HepG2 (cell line): Measurements from ENCODE around the gene C11orf68. TPM values are rescaled to one million over a fixed set of nuclear protein-coding genes. Genes with fewer than 3 reads are reported as not detected.

Experiments used
- ARHGAP35 ChIP-seq: sonication (generic); formaldehyde crosslinking; IDR thresholded peaks from 2 replicates; pipeline ENCODE4 v1.9.0; 2022; ENCODE audit warnings: mild to moderate bottlenecking, inconsistent platforms, moderate library complexity, missing genetic modification reagents, borderline replicate concordance
- GLI4 ChIP-seq: sonication (generic); formaldehyde crosslinking; IDR thresholded peaks from 2 replicates; pipeline ENCODE4 v1.5.1; 2020; ENCODE audit warnings: missing genetic modification reagents, mild to moderate bottlenecking, moderate library complexity, borderline replicate concordance
- MAF1 ChIP-seq: sonication (generic); formaldehyde crosslinking; IDR thresholded peaks from 2 replicates; pipeline ENCODE4 v1.5.0; 2020; ENCODE audit warnings: missing genetic modification reagents, borderline replicate concordance
- MTA1 ChIP-seq: sonication (generic); formaldehyde crosslinking; IDR thresholded peaks from 2 replicates; pipeline ENCODE4 v1.4.0; 2020; ENCODE audit warnings: missing genetic modification reagents, mild to moderate bottlenecking, borderline replicate concordance
- NFATC3 ChIP-seq: sonication (generic); formaldehyde crosslinking; IDR thresholded peaks from 2 replicates; pipeline ENCODE4 v1.5.1; 2020; ENCODE audit warnings: mild to moderate bottlenecking, missing genetic modification reagents
- NFIB ChIP-seq: sonication (generic); formaldehyde crosslinking; IDR thresholded peaks from 2 replicates; pipeline ENCODE4 v1.9.0; 2021; ENCODE audit warnings: missing genetic modification reagents, mild to moderate bottlenecking, borderline replicate concordance
- PAF1 ChIP-seq: IDR thresholded peaks from 2 replicates; pipeline ENCODE4 v1.6.1; 2016; ENCODE audit warnings: missing genetic modification reagents, missing compliant biosample characterization
- RAD21 ChIP-seq: fragments of 450-650 bp; formaldehyde crosslinking; IDR thresholded peaks from 2 replicates; pipeline ENCODE4 v1.5.0; 2020; ENCODE audit warnings: mild to moderate bottlenecking
- RNF2 ChIP-seq: fragments of 450-650 bp; conservative IDR thresholded peaks from 2 replicates; pipeline ENCODE4 v1.6.1; 2016; ENCODE audit warnings: low read depth
- SETDB1 ChIP-seq: sonication (generic); formaldehyde crosslinking; IDR thresholded peaks from 2 replicates; pipeline ENCODE4 v1.5.1; 2020; ENCODE audit warnings: missing genetic modification reagents, mild to moderate bottlenecking, borderline replicate concordance
- SIX4 ChIP-seq: sonication (generic); formaldehyde crosslinking; IDR thresholded peaks from 2 replicates; pipeline ENCODE4 v1.4.0; 2020; ENCODE audit warnings: missing genetic modification reagents
- SNAPC2 ChIP-seq: sonication (generic); formaldehyde crosslinking; IDR thresholded peaks from 2 replicates; pipeline ENCODE4 v1.8.1; 2022; ENCODE audit warnings: mild to moderate bottlenecking, missing genetic modification reagents
- SPEN ChIP-seq: sonication (generic); formaldehyde crosslinking; IDR thresholded peaks from 2 replicates; pipeline ENCODE4 v1.5.1; 2020; ENCODE audit warnings: low read depth, mild to moderate bottlenecking, missing genetic modification reagents
- TGIF2 ChIP-seq: IDR thresholded peaks from 2 replicates; pipeline ENCODE4 v1.6.1; 2016; ENCODE audit warnings: control low read depth, missing compliant biosample characterization
- YY1 ChIP-seq: IDR thresholded peaks from 2 replicates; pipeline ENCODE4 v1.6.1; 2011; ENCODE audit warnings: low read length, low read depth, moderate library complexity, mild to moderate bottlenecking; ENCODE audit not compliant: insufficient read depth, insufficient replicate concordance
- ZNF274 ChIP-seq: sonication (generic); formaldehyde crosslinking; IDR thresholded peaks from 2 replicates; pipeline ENCODE4 v1.5.1; 2020; ENCODE audit warnings: mild to moderate bottlenecking, missing genetic modification reagents
- ZNF451 ChIP-seq: sonication (generic); formaldehyde crosslinking; IDR thresholded peaks from 2 replicates; pipeline ENCODE4 v1.5.0; 2020; ENCODE audit warnings: mild to moderate bottlenecking, missing genetic modification reagents
- ZNF484 ChIP-seq: sonication (generic); formaldehyde crosslinking; IDR thresholded peaks from 2 replicates; pipeline ENCODE4 v1.5.1; 2020; ENCODE audit warnings: mild to moderate bottlenecking, low read depth, missing genetic modification reagents, borderline replicate concordance
- ZNF530 ChIP-seq: sonication (generic); formaldehyde crosslinking; IDR thresholded peaks from 2 replicates; pipeline ENCODE4 v1.5.0; 2020; ENCODE audit warnings: low read depth, mild to moderate bottlenecking, missing genetic modification reagents
- ZNF737 ChIP-seq: sonication (generic); formaldehyde crosslinking; IDR thresholded peaks from 2 replicates; pipeline ENCODE4 v1.5.0; 2020; ENCODE audit warnings: missing genetic modification reagents, mild to moderate bottlenecking, borderline replicate concordance
- ZNF749 ChIP-seq: sonication (generic); formaldehyde crosslinking; IDR thresholded peaks from 2 replicates; pipeline ENCODE4 v1.8.0; 2022; ENCODE audit warnings: mild to moderate bottlenecking, missing genetic modification reagents, moderate library complexity, borderline replicate concordance
- ZNF75D ChIP-seq: sonication (generic); formaldehyde crosslinking; IDR thresholded peaks from 2 replicates; pipeline ENCODE4 v1.8.1; 2023; ENCODE audit warnings: missing genetic modification reagents, mild to moderate bottlenecking, borderline replicate concordance
- ZNF792 ChIP-seq: IDR thresholded peaks from 2 replicates; pipeline ENCODE4 v1.6.1; 2016
- polyA plus RNA-seq, 8 experiments: library from polyadenylated mRNA; depleted of rRNA in 3 of 8; stranded (reverse) in 7 of 8; unstranded in 1 of 8; fragments of >200 nt; fragmentation: Illumina TruSeq in 4 of 8; extraction: Trizol in 4 of 8; gene quantifications; 2 replicates each; pipeline versions ENCODE4 v1.2.1 to v1.2.3, GENCODE V29; 2011 to 2016; ENCODE audit warnings: low read depth in 4 of 8, missing spikeins in 1 of 8, mixed read lengths in 1 of 8; ENCODE audit not compliant: insufficient read depth in 1 of 8
- total RNA-seq, 5 experiments: library from RNA; depleted of rRNA; stranded (reverse); fragments of >200 nt; fragmentation: Illumina TruSeq; extraction: Trizol; gene quantifications; 2 replicates each; pipeline ENCODE4 v1.2.3, GENCODE V29; 2016; ENCODE audit warnings: low read depth in 1 of 5
- TF ChIP-seq, protein P1 (sequence below): sonication (generic); formaldehyde crosslinking; IDR thresholded peaks from 2 replicates; pipeline ENCODE4 v1.8.0; 2022; ENCODE audit warnings: mild to moderate bottlenecking, missing genetic modification reagents; ENCODE audit not compliant: insufficient replicate concordance
- TF ChIP-seq, protein P2 (sequence below): sonication (generic); formaldehyde crosslinking; IDR thresholded peaks from 2 replicates; pipeline ENCODE4 v1.5.0; 2020; ENCODE audit warnings: mild to moderate bottlenecking, missing genetic modification reagents, borderline replicate concordance

Gene C11orf68
- total and polyA plus RNA-seq, 2 of the 13 experiments (the other 11 are each of a cell fraction or from before 2014, with no cell fraction given) = 8.4 to 28.3 TPM

DNA sequence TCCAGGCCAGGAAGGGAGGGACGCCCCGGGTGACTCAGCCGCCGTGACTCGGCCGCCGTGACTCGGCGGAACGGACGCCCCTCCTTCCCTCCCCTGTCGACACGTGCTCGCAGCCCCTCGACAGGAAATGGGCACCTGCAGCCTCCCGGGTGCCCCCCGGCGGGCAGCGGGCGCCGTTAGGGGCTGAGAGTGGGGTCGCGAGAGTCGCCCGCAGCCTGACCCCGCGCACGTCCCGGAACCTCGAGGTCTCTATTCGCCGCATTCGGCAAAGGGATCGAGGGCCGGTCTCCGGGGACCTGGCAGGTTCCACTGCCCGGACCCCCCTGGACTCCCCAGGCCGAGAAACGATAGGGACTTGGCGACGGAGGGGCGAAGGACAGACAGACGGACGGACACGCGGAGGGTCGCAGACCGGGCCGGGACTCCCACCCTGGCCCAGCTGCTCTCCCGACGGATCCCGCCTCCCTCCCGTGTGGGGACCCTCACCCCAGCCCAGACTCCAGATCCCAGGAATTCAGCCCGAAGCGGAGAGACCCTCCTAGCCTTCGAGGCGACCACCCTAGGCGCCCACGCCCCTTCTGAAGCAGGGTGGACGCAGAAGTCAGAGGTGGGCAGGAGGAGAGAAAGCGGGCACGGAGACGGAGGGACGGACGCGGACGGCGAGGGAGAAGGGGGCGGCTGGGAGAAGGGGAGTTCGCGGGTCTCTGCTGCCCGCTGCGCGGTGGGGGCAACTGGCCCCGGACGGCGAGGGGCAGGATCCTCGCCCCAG lies 19.3 kb downstream of the C11orf68 start (continued):
- TF ChIP-seq TGIF2 (no peak; the same call in 1 of the 2 replicates), RAD21 (peak; percentile 42), ZNF484 (CRISPR knock-in tag) (no peak), SPEN (CRISPR knock-in tag) (peak; percentile 73; the same call in 1 of the 2 replicates), PAF1 (no peak), NFATC3 (CRISPR knock-in tag) (no peak), ARHGAP35 (peak; percentile 93; the same call in 1 of the 2 replicates), SETDB1 (CRISPR knock-in tag) (no peak), YY1 (peak; percentile 48), ZNF737 (CRISPR knock-in tag) (no peak), ZNF75D (CRISPR knock-in tag) (peak; percentile 61; the same call in 1 of the 2 replicates), SNAPC2 (CRISPR knock-in tag) (0 out of 2 replicates have a peak, but pooled peaks have one; percentile 52), GLI4 (CRISPR knock-in tag) (peak; percentile 77; the same call in 1 of the 2 replicates), ZNF792 (no peak), SIX4 (CRISPR knock-in tag) (no peak), ZNF749 (peak; percentile 53; the same call in 1 of the 2 replicates), ZNF451 (CRISPR knock-in tag) (0 out of 2 replicates have a peak, but pooled peaks have one; percentile 40), MAF1 (CRISPR knock-in tag) (0 out of 2 replicates have a peak, but pooled peaks have one; percentile 43), MTA1 (CRISPR knock-in tag) (peak; percentile 59; the same call in 1 of the 2 replicates), RNF2 (peak; percentile 92), ZNF274 (CRISPR knock-in tag) (no peak), NFIB (CRISPR knock-in tag) (no peak), ZNF530 (no peak)
- TF ChIP-seq, protein P1, sequence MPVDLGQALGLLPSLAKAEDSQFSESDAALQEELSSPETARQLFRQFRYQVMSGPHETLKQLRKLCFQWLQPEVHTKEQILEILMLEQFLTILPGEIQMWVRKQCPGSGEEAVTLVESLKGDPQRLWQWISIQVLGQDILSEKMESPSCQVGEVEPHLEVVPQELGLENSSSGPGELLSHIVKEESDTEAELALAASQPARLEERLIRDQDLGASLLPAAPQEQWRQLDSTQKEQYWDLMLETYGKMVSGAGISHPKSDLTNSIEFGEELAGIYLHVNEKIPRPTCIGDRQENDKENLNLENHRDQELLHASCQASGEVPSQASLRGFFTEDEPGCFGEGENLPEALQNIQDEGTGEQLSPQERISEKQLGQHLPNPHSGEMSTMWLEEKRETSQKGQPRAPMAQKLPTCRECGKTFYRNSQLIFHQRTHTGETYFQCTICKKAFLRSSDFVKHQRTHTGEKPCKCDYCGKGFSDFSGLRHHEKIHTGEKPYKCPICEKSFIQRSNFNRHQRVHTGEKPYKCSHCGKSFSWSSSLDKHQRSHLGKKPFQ (CRISPR knock-in tag) = no peak
- TF ChIP-seq, protein P2, sequence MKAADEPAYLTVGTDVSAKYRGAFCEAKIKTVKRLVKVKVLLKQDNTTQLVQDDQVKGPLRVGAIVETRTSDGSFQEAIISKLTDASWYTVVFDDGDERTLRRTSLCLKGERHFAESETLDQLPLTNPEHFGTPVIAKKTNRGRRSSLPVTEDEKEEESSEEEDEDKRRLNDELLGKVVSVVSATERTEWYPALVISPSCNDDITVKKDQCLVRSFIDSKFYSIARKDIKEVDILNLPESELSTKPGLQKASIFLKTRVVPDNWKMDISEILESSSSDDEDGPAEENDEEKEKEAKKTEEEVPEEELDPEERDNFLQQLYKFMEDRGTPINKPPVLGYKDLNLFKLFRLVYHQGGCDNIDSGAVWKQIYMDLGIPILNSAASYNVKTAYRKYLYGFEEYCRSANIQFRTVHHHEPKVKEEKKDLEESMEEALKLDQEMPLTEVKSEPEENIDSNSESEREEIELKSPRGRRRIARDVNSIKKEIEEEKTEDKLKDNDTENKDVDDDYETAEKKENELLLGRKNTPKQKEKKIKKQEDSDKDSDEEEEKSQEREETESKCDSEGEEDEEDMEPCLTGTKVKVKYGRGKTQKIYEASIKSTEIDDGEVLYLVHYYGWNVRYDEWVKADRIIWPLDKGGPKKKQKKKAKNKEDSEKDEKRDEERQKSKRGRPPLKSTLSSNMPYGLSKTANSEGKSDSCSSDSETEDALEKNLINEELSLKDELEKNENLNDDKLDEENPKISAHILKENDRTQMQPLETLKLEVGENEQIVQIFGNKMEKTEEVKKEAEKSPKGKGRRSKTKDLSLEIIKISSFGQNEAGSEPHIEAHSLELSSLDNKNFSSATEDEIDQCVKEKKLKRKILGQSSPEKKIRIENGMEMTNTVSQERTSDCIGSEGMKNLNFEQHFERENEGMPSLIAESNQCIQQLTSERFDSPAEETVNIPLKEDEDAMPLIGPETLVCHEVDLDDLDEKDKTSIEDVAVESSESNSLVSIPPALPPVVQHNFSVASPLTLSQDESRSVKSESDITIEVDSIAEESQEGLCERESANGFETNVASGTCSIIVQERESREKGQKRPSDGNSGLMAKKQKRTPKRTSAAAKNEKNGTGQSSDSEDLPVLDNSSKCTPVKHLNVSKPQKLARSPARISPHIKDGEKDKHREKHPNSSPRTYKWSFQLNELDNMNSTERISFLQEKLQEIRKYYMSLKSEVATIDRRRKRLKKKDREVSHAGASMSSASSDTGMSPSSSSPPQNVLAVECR (CRISPR knock-in tag) = peak; percentile 73; the same call in 1 of the 2 replicates
